H1 (cell line): ENCODE results near the gene VPS25. TPM values are rescaled to one million over a fixed set of nuclear protein-coding genes. Genes with fewer than 3 reads are reported as not detected.
A peak's percentile ranks its signal among the peaks of the same experiment; 100 is the strongest.

Experiments
- CTCF ChIA-PET: fragments of 300-600 bp; sonication (Branson Sonifier 250); formaldehyde crosslinking; loops from one replicate; lab custom pipeline; 2021; ENCODE audit not compliant: partially characterized antibody; lab: Charles Lee
- POLR2A ChIA-PET: fragments of 300-600 bp; sonication (Branson Sonifier 250); formaldehyde crosslinking; loops from one replicate; lab custom pipeline; 2021; ENCODE audit warnings: inconsistent platforms; ENCODE audit not compliant: partially characterized antibody; lab: Charles Lee
- DNase-seq, 2 experiments: peaks; one replicate each; pipeline versions ENCODE4 v3.0.0 to v3.0.0-alpha.2; 2010 to 2022; ENCODE audit warnings: low spot score in 2 of 2, low read depth in 1 of 2, mixed read lengths in 1 of 2
- FAIRE-seq: peaks from 2 replicates; lab custom pipeline; 2011; peaks lifted over from hg19 to GRCh38; lab: Jason Lieb, UNC
- H2AFZ ChIP-seq: 2 replicates; pipeline ENCODE4 v1.8.1; 2012; ENCODE audit warnings: low read length, inconsistent platforms
- H2AK5ac ChIP-seq: 2 replicates; pipeline ENCODE4 v1.6.1; 2013; ENCODE audit warnings: low read depth, low read length
- H2BK120ac ChIP-seq: replicated peaks from 2 replicates; pipeline ENCODE3; 2013; ENCODE audit warnings: low read depth, low read length, inconsistent platforms
- H2BK12ac ChIP-seq: 2 replicates; pipeline ENCODE4 v1.6.1; 2013; ENCODE audit warnings: low read depth, low read length
- H2BK15ac ChIP-seq: 2 replicates; pipeline ENCODE4 v1.6.1; 2013; ENCODE audit warnings: low read length
- H2BK20ac ChIP-seq: 2 replicates; pipeline ENCODE4 v1.6.1; 2013; ENCODE audit warnings: low read length
- H2BK5ac ChIP-seq: 2 replicates; pipeline ENCODE4 v1.6.1; 2013; ENCODE audit warnings: low read depth, low read length
- H3K14ac ChIP-seq: 2 replicates; pipeline ENCODE4 v1.6.1; 2013; ENCODE audit warnings: inconsistent platforms; ENCODE audit not compliant: insufficient read length
- H3K18ac ChIP-seq: 2 replicates; pipeline ENCODE4 v1.6.1; 2013; ENCODE audit warnings: low read length; ENCODE audit errors: extremely low read depth
- H3K23ac ChIP-seq: 2 replicates; pipeline ENCODE4 v1.6.1; 2013; ENCODE audit warnings: inconsistent platforms; ENCODE audit not compliant: insufficient read length
- H3K23me2 ChIP-seq: 2 replicates; pipeline ENCODE4 v1.6.1; 2013; ENCODE audit warnings: low read depth, low read length
- H3K27ac ChIP-seq: 2 replicates; pipeline ENCODE4 v1.6.1; 2011; ENCODE audit warnings: low read depth, low read length, inconsistent platforms
- H3K27me3 ChIP-seq, 4 experiments: replicated peaks in 1 of 4; 1 replicate in 1 of 4; 2 replicates in 3 of 4; pipeline versions ENCODE4 v1.6.1 to v1.8.1; 2011 to 2013; ENCODE audit warnings: low read length in 3 of 4, mild to moderate bottlenecking in 3 of 4, inconsistent platforms in 2 of 4, mixed read lengths in 2 of 4, moderate library complexity in 1 of 4; ENCODE audit not compliant: control insufficient read depth in 3 of 4, insufficient read depth in 3 of 4; ENCODE audit errors: extremely low read depth in 1 of 4
- H3K36me3 ChIP-seq, 4 experiments: 2 replicates each; pipeline versions ENCODE4 v1.6.1 to v1.8.1; 2011 to 2013; ENCODE audit warnings: mild to moderate bottlenecking in 4 of 4, low read length in 3 of 4, moderate library complexity in 2 of 4, control low read depth in 1 of 4, inconsistent platforms in 1 of 4; ENCODE audit not compliant: insufficient read depth in 4 of 4, control insufficient read depth in 2 of 4
- H3K4ac ChIP-seq: replicated peaks from 2 replicates; pipeline ENCODE3; 2013; ENCODE audit warnings: low read length, low read depth, mixed read lengths, inconsistent platforms; ENCODE audit not compliant: insufficient read length
- H3K4me1 ChIP-seq, 4 experiments: replicated peaks in 1 of 4; 1 replicate in 1 of 4; 2 replicates in 3 of 4; pipeline versions ENCODE4 v1.6.1 to v1.8.1; 2011 to 2013; ENCODE audit warnings: low read length in 3 of 4, inconsistent platforms in 2 of 4, mixed read lengths in 1 of 4; ENCODE audit not compliant: insufficient read depth in 4 of 4, control insufficient read depth in 3 of 4
- H3K4me2 ChIP-seq, 2 experiments: 2 replicates each; pipeline versions ENCODE4 v1.6.1 to v1.8.1; 2011 to 2013; ENCODE audit warnings: low read depth in 2 of 2, low read length in 2 of 2, control low read depth in 1 of 2, inconsistent platforms in 1 of 2, mild to moderate bottlenecking in 1 of 2; ENCODE audit not compliant: insufficient read depth in 1 of 2
- H3K4me3 ChIP-seq, 4 experiments: fragments of 200-600, 300-600 bp in 1 of 4; sonication (generic), shearing (Covaris generic), sonication (Bioruptor Twin) in 1 of 4; 2 replicates each; pipeline versions ENCODE4 v1.5.1 to v1.8.1; 2011 to 2016; ENCODE audit warnings: low read length in 4 of 4, low read depth in 3 of 4, control low read depth in 2 of 4, inconsistent platforms in 2 of 4, mild to moderate bottlenecking in 2 of 4, mixed read lengths in 1 of 4, moderate library complexity in 1 of 4; ENCODE audit not compliant: insufficient read depth in 2 of 4; ENCODE audit errors: extremely low read depth in 1 of 4
- H3K56ac ChIP-seq: replicated peaks from 2 replicates; pipeline ENCODE3; 2013; ENCODE audit warnings: low read depth, mild to moderate bottlenecking, mixed read lengths, low read length, inconsistent platforms; ENCODE audit not compliant: insufficient read length
- H3K79me1 ChIP-seq: 2 replicates; pipeline ENCODE4 v1.6.1; 2013; ENCODE audit warnings: low read depth, low read length, control low read depth
- H3K79me2 ChIP-seq, 2 experiments: 2 replicates each; pipeline versions ENCODE4 v1.6.1 to v1.8.1; 2012 to 2013; ENCODE audit warnings: low read length in 2 of 2, mild to moderate bottlenecking in 2 of 2, inconsistent platforms in 1 of 2; ENCODE audit not compliant: insufficient read depth in 2 of 2, control insufficient read depth in 1 of 2
- H3K9ac ChIP-seq, 4 experiments: replicated peaks in 1 of 4; 1 replicate in 1 of 4; 2 replicates in 3 of 4; pipeline versions ENCODE4 v1.6.1 to v1.8.1; 2011 to 2013; ENCODE audit warnings: low read depth in 3 of 4, low read length in 3 of 4, control low read depth in 2 of 4, mild to moderate bottlenecking in 2 of 4, moderate library complexity in 2 of 4, inconsistent platforms in 1 of 4; ENCODE audit errors: extremely low read depth in 1 of 4
- H3K9me3 ChIP-seq, 2 experiments: 2 replicates each; pipeline versions ENCODE4 v1.6.1 to v1.8.1; 2012 to 2013; ENCODE audit warnings: mild to moderate bottlenecking in 2 of 2, moderate library complexity in 2 of 2, control low read depth in 1 of 2, inconsistent platforms in 1 of 2, low read depth in 1 of 2, low read length in 1 of 2, mixed read lengths in 1 of 2; ENCODE audit not compliant: insufficient read depth in 2 of 2
- H4K20me1 ChIP-seq, 2 experiments: replicated peaks in 1 of 2; 2 replicates each; pipeline versions ENCODE3 to v1.8.1; 2011 to 2013; ENCODE audit warnings: inconsistent platforms in 2 of 2, low read length in 2 of 2, mild to moderate bottlenecking in 1 of 2; ENCODE audit not compliant: insufficient read depth in 2 of 2, control insufficient read depth in 1 of 2
- H4K5ac ChIP-seq: 2 replicates; pipeline ENCODE4 v1.6.1; 2013; ENCODE audit warnings: low read length, low read depth, mixed read lengths, inconsistent platforms; ENCODE audit not compliant: insufficient read length
- H4K8ac ChIP-seq: 2 replicates; pipeline ENCODE4 v1.8.0; 2013; ENCODE audit warnings: mild to moderate bottlenecking, moderate library complexity, low read length, inconsistent platforms; ENCODE audit not compliant: insufficient read depth; ENCODE audit errors: extremely low read depth
- H4K91ac ChIP-seq: replicated peaks from 2 replicates; pipeline ENCODE3; 2013; ENCODE audit warnings: low read length, mixed read lengths, inconsistent platforms; ENCODE audit not compliant: insufficient read length
- BRCA1 ChIP-seq: IDR thresholded peaks from 2 replicates; pipeline ENCODE4 v1.6.1; 2012; ENCODE audit warnings: low read depth, low read length, improper control_type of control experiment
- CBX5 ChIP-seq: fragments of 300-800, 300-1000 bp; sonication (generic); IDR thresholded peaks from 2 replicates; pipeline ENCODE4 v1.7.1; 2016; ENCODE audit warnings: antibody characterized with exemption, low read length, low read depth
- CTBP2 ChIP-seq: IDR thresholded peaks from 2 replicates; pipeline ENCODE4 v1.7.0; 2011; ENCODE audit warnings: borderline replicate concordance, mild to moderate bottlenecking, moderate library complexity, mixed read lengths, low read length; ENCODE audit not compliant: insufficient read depth, insufficient read length
- HDAC2 ChIP-seq, 2 experiments: fragments of 300-600 bp in 1 of 2; sonication (generic) in 1 of 2; IDR thresholded peaks; 2 replicates each; pipeline ENCODE4 v1.6.1; 2011 to 2012; ENCODE audit warnings: low read depth in 2 of 2, low read length in 2 of 2, mild to moderate bottlenecking in 2 of 2, moderate library complexity in 2 of 2, borderline replicate concordance in 1 of 2, inconsistent platforms in 1 of 2
- JUND ChIP-seq: IDR thresholded peaks from 2 replicates; pipeline ENCODE4 v1.6.1; 2011; ENCODE audit warnings: mild to moderate bottlenecking, improper control_type of control experiment, low read length
- KDM5A ChIP-seq: fragments of 200-600 bp; IDR thresholded peaks from 2 replicates; pipeline ENCODE4 v1.7.1; 2012; ENCODE audit warnings: mild to moderate bottlenecking, low read length, inconsistent platforms, mixed read lengths
- RNF2 ChIP-seq: fragments of 200-900, 300-1000 bp; sonication (generic); IDR thresholded peaks from 2 replicates; pipeline ENCODE4 v1.7.1; 2016; ENCODE audit warnings: borderline replicate concordance, low read depth, mild to moderate bottlenecking, antibody characterized with exemption, low read length; ENCODE audit not compliant: poor library complexity, severe bottlenecking; ENCODE audit errors: missing control alignments
- SAP30 ChIP-seq: fragments of 300-600 bp; sonication (generic); IDR thresholded peaks from 2 replicates; pipeline ENCODE4 v1.7.1; 2012; ENCODE audit warnings: low read length, moderate library complexity, mild to moderate bottlenecking, inconsistent platforms; ENCODE audit not compliant: insufficient read depth, insufficient replicate concordance
- SP4 ChIP-seq: IDR thresholded peaks from 2 replicates; pipeline ENCODE4 v1.6.1; 2012; ENCODE audit warnings: low read length, inconsistent platforms
- TAF1 ChIP-seq: IDR thresholded peaks from 2 replicates; pipeline ENCODE4 v1.6.1; 2011; ENCODE audit warnings: mild to moderate bottlenecking, low read depth, low read length
- TCF12 ChIP-seq: IDR thresholded peaks from 2 replicates; pipeline ENCODE4 v1.6.1; 2011; ENCODE audit warnings: low read depth, mild to moderate bottlenecking, low read length
- WGBS, 2 experiments: shearing (Covaris generic) in 1 of 2; methylation state at CpG; one replicate each; pipeline versions ENCODE4 v1.1.6 to v1.1.7; 2013 to 2015; ENCODE audit warnings: low lambda C conversion rate in 2 of 2, mixed read lengths in 2 of 2, inconsistent platforms in 1 of 2, low coverage in 1 of 2, missing lambda C conversion rate in 1 of 2; ENCODE audit not compliant: insufficient replicate concordance in 2 of 2, insufficient coverage in 1 of 2, insufficient read length in 1 of 2; ENCODE audit errors: extremely low coverage in 1 of 2, missing lambda C conversion rate in 1 of 2; 5-methylcytosine and 5-hydroxymethylcytosine counted together
- polyA plus RNA-seq, 7 experiments: library from polyadenylated mRNA; depleted of rRNA in 3 of 7; stranded (reverse) in 5 of 7; unstranded in 2 of 7; fragments of >200 nt in 5 of 7; fragments of 200-250 nt in 2 of 7; gene quantifications; 1 replicate in 5 of 7; 2 replicates in 1 of 7; 4 replicates in 1 of 7; pipeline versions ENCODE4 v1.2.1 to v1.2.3, GENCODE V29; 2011 to 2013; ENCODE audit warnings: missing spikeins in 2 of 7, mixed read lengths in 2 of 7
- total RNA-seq: library from RNA; stranded (reverse); fragmentation: NEBNext Ultra II Directional; extraction: Animal tissue kit (Norgen Biotek cat#: 25700); gene quantifications from 2 replicates; pipeline ENCODE4 v1.2.1, GENCODE V29; 2021

Gene VPS25
- total and polyA plus RNA-seq, 2 of the 8 experiments (the other 6 are each of a cell fraction or from before 2014, with no cell fraction given): 88.2 to 188 TPM

DNA sequence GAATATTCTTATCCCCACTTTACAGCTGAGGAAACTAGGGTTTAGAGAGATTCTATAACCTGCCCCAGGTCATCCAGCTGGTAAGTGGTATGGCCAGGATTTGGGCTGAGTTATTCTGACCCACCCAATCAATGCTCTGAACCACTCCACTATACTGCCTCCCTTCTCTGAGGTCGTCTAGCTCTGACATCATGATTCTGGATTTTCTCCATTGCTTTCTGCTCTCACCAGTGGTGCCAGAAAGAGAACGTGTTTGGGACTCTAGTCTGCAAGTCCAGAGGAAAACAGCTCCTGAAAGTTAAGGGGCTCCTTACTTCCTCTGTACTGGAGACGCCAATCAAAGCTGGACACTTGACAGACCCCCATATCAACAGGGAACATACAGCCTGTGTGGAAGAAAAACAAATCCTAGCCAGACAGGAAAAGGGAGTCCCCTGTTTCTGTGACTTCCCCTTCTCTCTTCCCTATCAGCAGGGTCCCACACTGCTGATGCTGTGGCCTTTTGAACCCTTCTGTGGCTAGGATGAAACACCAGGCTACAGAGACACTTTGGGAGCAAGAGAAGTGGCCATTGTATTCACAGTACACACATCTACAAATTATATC, 22.4 kb upstream of the VPS25 start:
- no peaks in the 10 kb centered on the region for H4K20me1 ChIP-seq
- no peak overlapping the region for H4K8ac ChIP-seq
- TF ChIP-seq BRCA1 (no peak), CBX5 (no peak), HDAC2 (IDR thresholded peaks at IDR 0.05; ENCODE audit: borderline replicate concordance in 1 of 2, low read depth in 2 of 2, low read length in 2 of 2) (no peak), SAP30 (no peak), KDM5A (no peak), RNF2 (no peak), JUND (no peak), CTBP2 (no peak), TCF12 (no peak), TAF1 (no peak), SP4 (no peak)
- H2BK5ac ChIP-seq: no peak overlapping the region
- H4K91ac ChIP-seq: no peak overlapping the region
- no peak overlapping the region for H3K23ac ChIP-seq
- H3K23me2 ChIP-seq: no peaks in the 10 kb centered on the region
- H3K9me3 ChIP-seq: no peaks in the 10 kb centered on the region
- H3K27me3 ChIP-seq: peaks cover 1 to 5% (median 4%) of the 10 kb centered on the region in 4 experiments
- no peak overlapping the region for H3K18ac ChIP-seq
- no peaks in the 10 kb centered on the region for H3K79me1 ChIP-seq
- no peak overlapping the region for H3K4ac ChIP-seq
- H3K4me3 ChIP-seq: no peak overlapping the region
- POLR2A ChIA-PET: interaction anchor here (1.0 to 6.6 kb wide), 2 partner anchors 11 to 68 kb away, joined by 4 to 46 read pairs; partner anchors contain the start of gene RAMP2
- DNase-seq: no peak
- FAIRE-seq: no peak
- H3K14ac ChIP-seq: no peak overlapping the region
- H2BK15ac ChIP-seq: no peak overlapping the region
- no peak overlapping the region for H2BK12ac ChIP-seq
- no peaks in the 10 kb centered on the region for H3K36me3 ChIP-seq
- no peak overlapping the region for H4K5ac ChIP-seq
- no peak overlapping the region for H2AK5ac ChIP-seq
- WGBS, 2 experiments: 86% methylated on average over 3 of the region's 3 CpGs; no CpG with 5 or more reads in 1 of the 2 experiments
- CTCF ChIA-PET: interaction anchor here (1.0 to 10.0 kb wide), 7 partner anchors 11 to 178 kb away, joined by 3 to 81 read pairs (median 4); partner anchors contain the start of genes PSMC3IP and RAMP2
- no peak overlapping the region for H3K27ac ChIP-seq
- no peak overlapping the region for H2BK20ac ChIP-seq
- H3K4me1 ChIP-seq: peaks cover 0 to 3% (median under 1%) of the 10 kb centered on the region in 4 experiments; a peak in 2 of 7 replicates
- no peak overlapping the region for H2BK120ac ChIP-seq
- H3K56ac ChIP-seq: no peak overlapping the region
- no peak overlapping the region for H3K9ac ChIP-seq
- no peak overlapping the region for H3K4me2 ChIP-seq
- H2AFZ ChIP-seq: 0 out of 2 replicates have a peak overlapping the region, but pooled peaks have one; percentile 25
- no peaks in the 10 kb centered on the region for H3K79me2 ChIP-seq
